Lower lobe of right lung (tissue), 2 donors: ENCODE results near the gene PHC3. TPM values are rescaled to one million over a fixed set of nuclear protein-coding genes. Genes with fewer than 3 reads are reported as not detected.
A peak's percentile ranks its signal among the peaks of the same experiment; 100 is the strongest.

Experiments
- ATAC-seq, 2 donors: fragments of 200-7000 bp; cut with Tn5 transposase; one replicate each; pipeline ENCODE4 v1.9.1; 2020 to 2022; ENCODE audit warnings: mild to moderate bottlenecking in 2 of 2, moderate library complexity in 2 of 2
- DNase-seq: peaks from one replicate; pipeline ENCODE4 v3.0.0-alpha.2; 2020
- H3K27ac ChIP-seq: fragments of 200-600 bp; one replicate; pipeline ENCODE4 v1.8.0; 2022
- H3K27me3 ChIP-seq: fragments of 200-600 bp; one replicate; pipeline ENCODE4 v1.8.0; 2022; ENCODE audit warnings: low read depth
- H3K36me3 ChIP-seq: fragments of 200-600 bp; one replicate; pipeline ENCODE4 v1.8.0; 2022; ENCODE audit warnings: mild to moderate bottlenecking
- H3K4me1 ChIP-seq: fragments of 200-600 bp; one replicate; pipeline ENCODE4 v1.8.0; 2022
- H3K4me3 ChIP-seq: fragments of 200-600 bp; one replicate; pipeline ENCODE4 v1.8.0; 2022; ENCODE audit warnings: mild to moderate bottlenecking
- H3K9me3 ChIP-seq: fragments of 200-600 bp; one replicate; pipeline ENCODE4 v1.8.0; 2022
- CTCF ChIP-seq: fragments of 200-600 bp; IDR thresholded peaks from one replicate; pipeline ENCODE4 v1.8.0; 2022; ENCODE audit warnings: antibody characterized with exemption, mild to moderate bottlenecking
- intact Hi-C: fragments of 100-400 bp; cut with DNase I; formaldehyde crosslinking; loops from one replicate; pipeline ENCODE4 v1.11.0; 2022
- total RNA-seq: library from RNA; stranded (reverse); fragmentation: NEBNext Ultra II Directional; extraction: Animal tissue kit (Norgen Biotek cat#: 25700); gene quantifications from one replicate; pipeline ENCODE4 v1.2.1, GENCODE V29; 2021
- donor health status: DM: no; HTN: yes; CAD: no; lungs with severe emphysema.

Gene PHC3
- total RNA-seq, 1 donor from 2014 or later, result 89.9 TPM

GRCh38 chr3:170040418-170040817, 141.1 kb downstream of the PHC3 start:
- peak overlapping the region; percentile 11 for H3K4me3 ChIP-seq

GRCh38 chr3:170038434-170039110, 143.0 kb downstream of the PHC3 start:
- H3K27ac ChIP-seq, result peak overlapping the region; percentile 85
- H3K27me3 ChIP-seq, result peaks cover 10% of the 10 kb centered on the region
- ATAC-seq (peak; percentile 61 to 70), DNase-seq (peak; percentile 74)
- H3K9me3 ChIP-seq, result no peaks in the 10 kb centered on the region
- H3K4me3 ChIP-seq, result peak overlapping the region; percentile 81
- intact Hi-C loops, result no loop called here
- TF ChIP-seq CTCF, result peak; percentile 20
- H3K36me3 ChIP-seq, result no peaks in the 10 kb centered on the region
- H3K4me1 ChIP-seq, result peaks cover 19% of the 10 kb centered on the region

More at GRCh38 chr3:170040418-170040817, 141.1 kb downstream of the PHC3 start:
- DNase-seq (no peak), ATAC-seq (no peak)
- H3K36me3 ChIP-seq, result no peaks in the 10 kb centered on the region
- no peak for TF ChIP-seq CTCF
- peaks cover 19% of the 10 kb centered on the region for H3K4me1 ChIP-seq
- intact Hi-C loops, result no loop called here
- H3K27me3 ChIP-seq, result peaks cover 10% of the 10 kb centered on the region
- H3K27ac ChIP-seq, result no peak overlapping the region
- no peaks in the 10 kb centered on the region for H3K9me3 ChIP-seq

Other genes with a start within 250 kb of the PHC3 start
- gene SEC62, start 214.9 kb downstream of the PHC3 start, total RNA-seq, result 153 TPM
- 24.4 TPM for gene GPR160, start 143.7 kb downstream of the PHC3 start, total RNA-seq
- 45.9 TPM for gene PRKCI, start 40.7 kb upstream of the PHC3 start, total RNA-seq
- gene SKIL, start 176.0 kb upstream of the PHC3 start, total RNA-seq, result 86.7 TPM
- gene CLDN11, start 237.1 kb upstream of the PHC3 start, total RNA-seq, result 22.4 TPM